GM21390 (cell line): Measurements from ENCODE around the gene LHFPL3.

Source experiments
- ATAC-seq: cut with Tn5 transposase; IDR thresholded peaks from one replicate; pipeline ENCODE4 v1.9.1; 2021; ENCODE audit not compliant: unreplicated experiment

Gene LHFPL3

GRCh38 chr7:104367926-104368325, 39.5 kb downstream of the LHFPL3 start:
- ATAC-seq = no peak

- ATAC-seq = no peak
Observed at GRCh38 chr7:104371216-104371979, 43.0 kb downstream of the LHFPL3 start.

- ATAC-seq = no peak
Observed at GRCh38 chr7:104371980-104372357, 43.6 kb downstream of the LHFPL3 start.

DNA sequence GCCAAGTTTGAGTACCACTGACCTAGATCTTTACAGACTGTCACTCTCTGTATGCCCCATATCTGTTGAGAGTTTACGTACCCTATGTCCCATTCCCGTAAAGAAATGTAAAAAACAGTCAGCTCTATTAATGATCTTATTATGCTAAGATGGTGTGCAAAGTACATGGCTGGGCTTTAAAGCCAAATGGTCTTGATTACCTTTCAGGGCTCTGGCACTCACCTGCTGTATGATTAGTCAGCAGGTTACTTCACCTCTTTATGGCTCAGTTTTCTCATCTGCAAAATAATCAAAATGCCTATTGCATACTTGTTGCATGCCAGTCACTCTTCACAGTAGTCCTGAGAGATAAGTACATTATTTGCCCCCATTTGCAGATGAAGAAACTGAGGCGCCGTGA, 54.2 kb downstream of the LHFPL3 start:
- no peak for ATAC-seq

DNA sequence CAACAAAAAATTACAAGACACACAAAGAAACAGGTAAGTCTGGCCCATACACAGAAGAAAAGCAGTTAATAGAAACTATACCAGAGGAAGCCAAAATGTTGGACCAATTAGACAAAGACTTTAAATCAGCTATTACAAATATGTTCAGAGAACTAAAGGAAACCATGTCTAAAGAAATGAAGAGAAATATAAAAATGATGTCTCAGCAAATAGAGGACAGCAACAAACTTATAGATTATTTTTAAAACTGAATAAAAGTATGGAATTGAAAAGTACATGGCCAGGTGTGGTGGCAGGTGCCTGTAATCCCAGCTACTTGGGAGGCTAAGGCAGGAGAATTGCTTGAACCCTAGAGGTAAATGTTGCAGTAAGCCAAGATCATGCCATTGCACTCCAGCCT, 58.5 kb downstream of the LHFPL3 start:
- no peak for ATAC-seq

DNA sequence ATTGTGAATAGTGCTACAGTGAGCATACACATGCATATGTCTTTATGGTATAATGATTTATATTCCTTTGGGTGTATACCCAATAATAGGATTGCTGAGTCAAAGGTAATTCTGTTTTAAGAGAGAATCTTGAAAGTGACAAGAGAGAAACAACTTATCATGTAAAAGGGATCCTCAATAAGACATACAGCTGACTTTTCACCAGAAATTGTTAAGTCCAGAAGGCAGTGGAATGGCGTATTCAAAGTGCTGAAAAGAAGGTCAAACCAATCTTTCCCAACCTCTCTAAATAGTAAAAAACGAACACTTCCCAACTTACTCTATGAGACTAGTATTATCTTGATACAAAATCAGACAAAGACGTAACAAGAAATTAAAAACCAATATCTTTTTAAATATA, 59.8 kb downstream of the LHFPL3 start:
- ATAC-seq = no peak

GRCh38 chr7:104395162-104395561, 66.8 kb downstream of the LHFPL3 start:
- ATAC-seq = no peak

- no peak for ATAC-seq
Observed at GRCh38 chr7:104397442-104397841, 69.0 kb downstream of the LHFPL3 start.

DNA sequence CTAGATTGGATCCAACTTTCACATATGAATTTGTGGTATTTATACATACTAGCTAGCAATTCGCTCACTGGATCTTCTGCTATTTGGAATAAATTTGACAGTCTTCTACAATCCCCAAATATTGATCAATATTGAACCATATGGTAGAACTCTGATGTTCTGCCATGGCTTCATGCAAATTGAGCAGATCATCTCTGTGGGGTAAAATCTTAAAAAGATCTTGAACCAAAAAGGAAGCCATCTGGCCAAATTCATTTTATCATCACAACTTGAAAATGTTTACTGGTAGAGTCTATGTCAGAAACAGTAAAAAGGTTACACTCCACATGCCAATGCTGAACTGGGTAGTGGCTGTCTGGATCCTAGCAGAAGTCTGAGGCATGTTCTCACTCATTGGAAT, 80.0 kb downstream of the LHFPL3 start:
- no peak for ATAC-seq

- no peak for ATAC-seq
Observed at GRCh38 chr7:104410742-104411141, 82.3 kb downstream of the LHFPL3 start.

- ATAC-seq = no peak
Observed at GRCh38 chr7:104412911-104413310, 84.5 kb downstream of the LHFPL3 start.

DNA sequence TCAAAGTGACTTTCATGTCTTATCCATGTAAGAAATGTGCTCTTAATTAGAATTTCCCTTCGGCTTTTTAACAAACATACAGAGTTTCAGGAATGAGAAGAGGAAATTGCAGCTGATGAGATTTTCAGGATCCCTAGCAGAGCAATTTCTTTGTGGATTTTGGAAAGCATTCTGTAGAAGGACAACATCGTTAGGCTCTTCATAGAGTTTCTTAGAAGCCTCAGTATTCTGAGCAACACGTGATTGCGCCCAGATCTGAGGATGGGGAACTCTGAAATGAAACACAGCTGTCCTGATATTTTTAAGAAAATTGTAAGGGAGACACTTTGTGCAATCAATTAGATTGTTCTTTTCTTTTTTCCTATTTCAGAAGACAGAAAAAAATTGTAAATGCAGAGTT, 85.8 kb downstream of the LHFPL3 start:
- no peak for ATAC-seq

DNA sequence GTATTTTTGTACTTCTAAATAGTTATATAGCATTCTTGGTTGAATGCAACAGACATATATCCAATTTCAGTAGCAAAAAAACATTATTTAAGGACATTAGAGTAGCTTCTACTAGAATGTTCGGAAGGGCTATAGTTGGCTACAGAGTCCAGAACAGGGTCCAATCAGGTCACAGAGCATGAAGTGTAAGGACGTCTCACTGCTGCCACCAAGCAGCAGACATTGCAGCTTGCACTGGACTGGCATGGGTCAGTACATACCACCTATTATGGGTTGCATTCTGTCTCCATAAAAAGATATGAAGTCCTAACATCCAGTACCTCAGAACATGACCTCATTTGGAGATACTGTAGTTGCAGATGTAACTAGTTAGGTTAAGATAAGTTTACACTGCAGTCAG, 87.3 kb downstream of the LHFPL3 start:
- no peak for ATAC-seq

DNA sequence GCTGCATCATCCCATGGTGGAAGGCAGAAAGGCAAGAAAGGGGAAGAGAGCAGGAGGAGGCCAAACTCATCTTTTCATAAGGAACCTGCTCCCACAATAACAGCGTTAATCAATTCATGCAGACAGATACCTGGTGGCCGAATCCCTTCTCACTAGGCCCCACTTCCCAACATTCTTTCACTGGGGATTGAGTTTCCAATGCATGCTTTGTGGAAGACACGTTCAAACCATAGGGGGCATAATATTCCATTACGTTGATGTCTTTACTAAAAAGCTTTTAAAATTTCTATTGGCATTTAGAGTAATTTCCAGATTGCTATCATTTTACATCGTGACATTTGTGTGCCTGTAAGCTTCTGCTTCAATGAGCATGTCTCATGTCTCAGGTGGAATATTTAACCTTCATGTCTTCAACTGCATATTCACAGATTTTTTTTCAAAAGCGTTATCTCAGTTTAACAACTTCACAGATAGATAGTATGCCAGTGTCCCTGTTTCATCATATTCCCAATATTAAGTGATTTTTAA, 88.5 kb downstream of the LHFPL3 start:
- ATAC-seq = no peak

DNA sequence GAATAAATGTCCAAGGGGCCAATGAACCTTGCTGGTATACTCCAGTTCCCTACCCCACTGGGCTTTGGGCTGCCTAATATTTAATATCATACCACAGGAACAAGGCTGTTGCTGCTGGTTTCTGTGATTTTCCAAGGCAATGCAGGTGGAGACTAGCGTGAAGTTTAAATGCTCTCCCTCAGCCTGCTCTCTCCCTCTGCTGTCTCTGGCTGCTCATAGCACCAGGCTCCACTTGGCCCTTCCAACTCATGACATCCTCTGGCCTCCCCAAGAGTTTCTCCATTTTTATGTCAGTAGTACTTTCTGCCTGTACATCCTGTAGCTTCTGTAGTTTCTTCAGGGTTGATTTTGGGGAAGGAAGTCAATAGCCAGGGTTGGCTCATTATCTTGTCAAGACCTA, 103.5 kb downstream of the LHFPL3 start:
- no peak for ATAC-seq

DNA sequence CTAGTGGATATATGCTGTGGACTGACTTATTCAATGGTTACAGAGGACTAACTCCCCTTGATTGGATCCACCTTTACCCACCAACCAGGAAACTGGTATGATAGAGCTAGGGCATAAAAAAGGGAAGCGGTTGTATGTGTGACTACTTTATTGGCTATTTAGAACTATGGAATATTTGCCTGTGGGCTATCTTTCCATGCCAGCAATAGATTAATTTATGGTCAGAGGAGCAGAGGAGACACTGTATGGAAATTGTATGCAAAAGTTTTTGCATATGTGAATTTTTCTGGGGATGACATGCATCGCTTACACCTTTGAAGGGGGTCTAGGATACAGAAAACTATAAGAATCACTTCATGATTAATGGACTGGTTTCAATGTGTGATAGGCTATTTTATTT, 105.7 kb downstream of the LHFPL3 start:
- no peak for ATAC-seq

GRCh38 chr7:104442481-104442880, 114.1 kb downstream of the LHFPL3 start:
- ATAC-seq = no peak

DNA sequence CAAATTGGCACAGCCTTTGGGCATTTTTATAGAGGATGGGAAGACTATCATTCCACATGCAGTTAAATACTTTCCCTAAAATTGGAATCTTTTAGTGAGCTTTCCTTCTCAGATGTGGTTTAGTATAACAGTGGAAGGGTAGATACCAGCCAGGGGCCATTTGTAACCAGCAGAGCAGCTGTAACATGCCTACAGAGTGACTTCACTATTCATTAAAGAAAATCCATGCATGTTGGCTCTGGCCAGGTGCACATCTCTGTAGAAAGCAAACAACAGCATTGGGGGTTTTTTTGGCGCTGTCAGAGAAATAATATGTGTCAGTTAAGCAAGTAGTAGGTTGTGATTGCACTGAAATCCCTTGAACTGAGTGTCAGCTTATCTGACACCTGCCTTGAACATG, 115.6 kb downstream of the LHFPL3 start:
- ATAC-seq = no peak

DNA sequence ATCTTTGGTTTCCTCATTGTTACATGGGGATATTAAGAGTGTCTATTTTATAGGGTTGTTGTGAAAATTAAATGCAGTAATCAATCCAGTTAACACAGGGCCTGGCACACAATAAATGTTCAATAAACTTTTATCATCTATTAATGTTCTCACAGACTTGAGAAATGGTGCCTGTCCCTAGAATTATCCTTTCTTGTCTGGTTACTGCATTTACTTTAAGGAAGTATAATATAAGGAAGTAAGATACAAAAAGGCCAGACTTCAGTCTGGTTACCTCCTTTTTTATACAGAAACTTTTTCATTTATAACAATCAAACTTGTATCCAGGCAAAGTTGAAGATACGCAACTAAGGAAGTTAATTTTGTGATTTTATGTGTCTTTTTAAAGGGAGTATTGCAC, 117.0 kb downstream of the LHFPL3 start:
- ATAC-seq = no peak

GRCh38 chr7:104450861-104451260, 122.5 kb downstream of the LHFPL3 start:
- no peak for ATAC-seq

DNA sequence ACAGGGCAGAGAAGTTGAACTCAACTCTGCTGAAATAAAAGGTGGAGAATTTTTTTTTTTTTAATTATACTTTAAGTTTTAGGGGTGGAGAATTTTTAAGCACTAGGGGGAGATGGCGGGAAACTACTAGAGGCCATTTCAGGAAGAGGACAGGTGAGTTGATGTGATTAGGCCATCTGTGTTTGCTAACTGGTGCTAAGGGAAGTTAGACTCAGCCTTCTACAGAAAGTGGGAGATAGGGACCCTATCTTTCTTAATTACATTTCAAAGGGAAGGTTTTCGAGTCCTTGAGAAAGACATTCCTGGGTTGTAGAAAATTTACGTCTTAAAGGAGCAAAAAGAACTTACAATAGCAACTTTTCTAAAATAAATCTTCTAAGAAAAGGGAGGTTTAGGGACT, 124.8 kb downstream of the LHFPL3 start:
- ATAC-seq = no peak

DNA sequence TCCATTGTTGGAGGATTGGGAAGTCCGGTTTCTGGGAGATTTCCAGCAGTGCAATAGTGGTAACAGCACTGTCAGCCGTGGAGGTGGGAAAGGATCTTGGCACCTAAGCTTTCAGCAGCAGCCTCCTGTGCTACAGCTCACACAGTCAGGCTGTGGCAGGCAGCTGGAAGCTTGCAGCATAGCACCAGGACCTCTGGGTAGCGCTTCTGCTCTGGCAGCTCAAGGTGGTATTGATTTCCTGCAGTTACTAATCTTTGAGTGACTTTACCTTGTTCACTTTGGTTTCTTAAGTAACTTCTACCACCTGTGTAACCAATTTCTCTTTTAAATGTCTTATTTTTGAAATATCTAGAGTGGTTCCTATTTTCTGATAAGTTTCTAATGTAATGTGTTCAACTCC, 130.5 kb downstream of the LHFPL3 start:
- no peak for ATAC-seq

DNA sequence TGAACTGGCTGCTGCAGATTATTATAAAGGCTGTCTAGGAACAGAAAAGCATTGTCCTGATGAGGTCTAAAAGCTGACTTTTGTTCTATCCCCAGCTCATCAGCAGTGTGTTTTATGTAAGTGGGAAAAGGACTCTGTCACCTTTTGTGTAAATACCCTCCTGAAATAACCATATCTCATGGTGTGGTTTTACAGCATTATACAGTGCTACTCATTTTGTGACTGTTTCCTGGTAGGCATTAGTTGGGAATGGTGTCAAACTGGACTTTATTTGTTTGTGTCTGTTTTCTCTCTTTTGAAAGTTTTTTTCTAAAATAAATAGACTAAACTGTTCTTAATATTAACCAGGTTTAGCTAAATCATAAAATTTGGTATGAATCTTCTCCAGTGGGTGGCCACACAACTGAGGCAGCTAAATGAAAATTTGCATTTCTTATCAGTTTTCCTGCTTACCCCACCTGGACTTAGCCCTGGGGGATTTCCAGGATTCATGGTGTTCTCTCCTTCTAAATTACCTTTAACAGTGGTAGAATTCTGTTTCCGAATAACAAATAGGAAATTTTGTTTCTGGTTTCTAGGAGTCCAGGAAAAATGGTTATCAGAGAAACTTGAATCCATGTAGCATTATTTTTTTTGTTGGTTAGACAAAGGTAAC, 140.9 kb downstream of the LHFPL3 start:
- ATAC-seq = no peak
